ENCODE data around the gene FBL. TPM values are rescaled to one million over a fixed set of nuclear protein-coding genes. Genes with fewer than 3 reads are reported as not detected.

FBL gene
- total RNA-seq, 4 donors from 2014 or later = 167 to 224 (median 174) TPM

DNA sequence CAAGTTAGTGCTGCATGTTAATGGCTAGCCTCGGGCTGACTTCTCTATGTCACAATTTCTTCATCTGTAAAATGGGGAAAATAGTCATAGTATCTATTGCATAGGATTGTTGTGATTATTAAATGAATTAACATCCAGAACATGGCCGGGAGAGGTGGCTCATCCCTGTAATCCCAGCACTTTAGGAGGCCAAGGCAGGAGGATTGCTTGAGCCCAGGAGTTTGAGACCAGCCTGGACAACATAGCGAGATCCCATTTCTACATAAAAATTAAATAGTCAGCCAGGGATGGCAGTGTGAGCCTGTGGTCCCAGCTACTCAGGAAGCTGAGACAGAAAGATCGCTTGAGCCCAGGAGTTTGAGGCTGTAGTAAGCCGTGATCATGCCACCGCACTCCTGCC lies 21.8 kb upstream of the FBL start:
- no peak for TF ChIP-seq CTCF (IDR thresholded peaks at IDR 0.05)
- no peak for TF ChIP-seq POLR2A (IDR thresholded peaks at IDR 0.05)
- H3K4me3 ChIP-seq (ENCODE audit: low read depth, poor library complexity, severe bottlenecking) = no peak overlapping the region
- 94 to 96% methylated on average over 6 of the region's 6 CpGs for WGBS, 2 donors
- no peak for DNase-seq (ENCODE audit: low spot score in 2 of 2)
- intact Hi-C loops (cut with DNase I; ENCODE audit: low total_unique reads) = no loop called here

DNA sequence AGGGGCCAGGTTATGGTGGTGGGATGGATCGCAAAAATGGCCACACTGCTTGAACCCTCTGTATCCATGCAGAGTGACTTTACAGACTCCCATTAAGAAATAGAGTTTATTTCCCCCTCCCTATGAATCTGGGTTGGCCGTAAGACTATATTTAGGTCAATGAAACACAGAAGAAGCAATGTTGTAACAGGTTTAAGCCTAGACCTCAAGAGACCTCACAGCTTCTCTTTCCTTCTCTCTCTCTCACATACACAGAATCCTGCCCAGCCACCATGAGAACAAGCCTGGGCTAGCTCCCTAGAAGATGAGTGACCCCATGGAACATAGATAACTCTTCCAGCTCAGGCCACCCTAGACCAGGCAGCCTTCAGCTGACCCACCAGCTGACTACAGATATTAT lies 21.0 kb upstream of the FBL start:
- intact Hi-C loops (cut with DNase I; ENCODE audit: low total_unique reads) = no loop called here
- no peak for TF ChIP-seq CTCF (IDR thresholded peaks at IDR 0.05)
- no peak for TF ChIP-seq POLR2A (IDR thresholded peaks at IDR 0.05)
- 90 to 91% methylated on average over 2 of the region's 2 CpGs for WGBS, 2 donors
- H3K4me3 ChIP-seq (ENCODE audit: low read depth, poor library complexity, severe bottlenecking) = no peak overlapping the region
- no peak for DNase-seq (ENCODE audit: low spot score in 2 of 2)

DNA sequence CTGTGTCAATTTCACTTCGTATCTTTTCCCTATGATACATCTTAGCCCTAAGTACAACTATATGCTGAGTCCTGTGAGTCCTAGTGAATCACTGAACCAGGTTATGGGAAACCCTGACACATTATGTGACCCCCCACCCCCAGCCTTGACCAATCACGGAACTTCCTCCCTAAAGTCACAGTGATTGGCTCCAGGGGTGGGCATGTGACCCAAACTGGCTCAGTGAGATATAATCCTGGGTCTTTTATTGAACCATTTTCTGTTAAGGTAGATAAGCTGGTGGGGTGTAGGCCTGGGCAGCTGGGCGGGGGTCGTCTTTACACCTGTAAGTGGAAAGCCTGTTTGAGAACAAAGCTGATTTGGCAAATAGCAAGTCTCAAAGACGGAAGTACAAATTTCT lies 19.8 kb upstream of the FBL start:
- H3K4me3 ChIP-seq (ENCODE audit: low read depth, poor library complexity, severe bottlenecking) = no peak overlapping the region
- intact Hi-C loops (cut with DNase I; ENCODE audit: low total_unique reads) = no loop called here
- 79 to 86% methylated on average over 5 of the region's 5 CpGs for WGBS, 2 donors
- DNase-seq (ENCODE audit: low spot score in 2 of 2) = no peak
- TF ChIP-seq CTCF (IDR thresholded peaks at IDR 0.05) (no peak), POLR2A (IDR thresholded peaks at IDR 0.05) (no peak)

DNA sequence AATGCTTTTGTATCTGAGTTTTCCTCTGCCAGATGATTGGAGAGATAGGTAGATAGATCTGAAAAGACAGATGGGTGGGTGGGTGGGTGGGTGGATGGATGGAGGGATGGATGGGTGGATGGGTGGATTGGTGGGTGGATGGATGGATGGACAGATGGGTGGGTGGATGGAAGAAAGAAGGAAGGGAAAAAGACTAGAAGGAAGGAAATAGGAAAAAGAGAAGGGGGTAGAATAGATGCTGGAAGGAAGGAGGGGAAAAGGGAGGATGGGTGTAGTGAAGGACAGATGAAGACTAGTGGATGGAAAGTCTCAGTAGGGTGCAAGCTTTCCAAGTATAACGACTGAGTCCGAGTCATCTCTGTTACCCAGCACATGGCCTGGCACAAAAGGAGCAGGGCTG lies 19.0 kb upstream of the FBL start:
- 83 to 100% methylated on average over 2 of the region's 2 CpGs for WGBS, 2 donors
- TF ChIP-seq CTCF (IDR thresholded peaks at IDR 0.05) (no peak), POLR2A (IDR thresholded peaks at IDR 0.05) (no peak)
- intact Hi-C loops (cut with DNase I; ENCODE audit: low total_unique reads) = no loop called here
- no peak overlapping the region for H3K4me3 ChIP-seq (ENCODE audit: low read depth, poor library complexity, severe bottlenecking)
- no peak for DNase-seq (ENCODE audit: low spot score in 2 of 2)

GRCh38 chr19:39864118-39864517 lies 17.9 kb upstream of the FBL start:
- no peak for TF ChIP-seq CTCF (IDR thresholded peaks at IDR 0.05)
- TF ChIP-seq POLR2A (IDR thresholded peaks at IDR 0.05) = no peak
- intact Hi-C loops (cut with DNase I; ENCODE audit: low total_unique reads) = no loop called here
- no peak for DNase-seq (ENCODE audit: low spot score in 2 of 2)
- WGBS, 2 donors = 80 to 89% methylated on average over 2 of the region's 2 CpGs
- H3K4me3 ChIP-seq (ENCODE audit: low read depth, poor library complexity, severe bottlenecking) = no peak overlapping the region

DNA sequence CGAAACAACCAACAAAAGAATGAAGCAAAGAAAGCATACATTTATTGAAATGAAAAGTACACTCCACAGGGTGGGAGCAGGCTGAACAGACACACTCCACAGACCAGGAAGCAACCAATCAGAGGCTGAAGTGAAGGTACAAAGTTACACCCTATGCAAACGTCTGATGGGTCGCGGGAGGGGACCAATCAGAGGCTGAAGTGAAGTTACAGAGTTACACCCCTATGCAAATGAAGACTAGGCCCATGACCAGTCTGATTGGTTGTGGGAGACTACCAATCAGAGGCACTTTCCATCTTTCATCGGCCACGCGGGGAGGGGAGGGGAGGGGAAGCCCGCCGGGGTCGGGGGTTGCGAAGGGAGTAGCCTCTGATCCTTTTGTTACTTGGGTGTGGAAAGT lies 12.4 kb upstream of the FBL start:
- WGBS, 2 donors = 71 to 76% methylated on average over 11 of the region's 11 CpGs
- intact Hi-C loops (cut with DNase I; ENCODE audit: low total_unique reads) = no loop called here
- no peak overlapping the region for H3K4me3 ChIP-seq (ENCODE audit: low read depth, poor library complexity, severe bottlenecking)
- no peak for TF ChIP-seq POLR2A (IDR thresholded peaks at IDR 0.05)
- no peak for TF ChIP-seq CTCF (IDR thresholded peaks at IDR 0.05)
- no peak for DNase-seq (ENCODE audit: low spot score in 2 of 2)
